DOHH2 (cell line): ENCODE results near the gene IFT81.

Source experiments
- H3F3A ChIP-seq: fragments of 200-600 bp; sonication (generic), shearing (Covaris generic); 2 replicates; pipeline ENCODE4 v1.6.0; 2016; ENCODE audit warnings: antibody characterized with exemption, mild to moderate bottlenecking; ENCODE audit not compliant: control insufficient read depth, insufficient read depth
- H3K27ac ChIP-seq: fragments of 200-600 bp; sonication (generic); 2 replicates; pipeline ENCODE4 v1.5.1; 2014; ENCODE audit warnings: low read depth, mild to moderate bottlenecking, low read length, moderate library complexity
- H3K27me3 ChIP-seq: fragments of 200-600 bp; sonication (generic); 2 replicates; pipeline ENCODE4 v1.6.1; 2014; ENCODE audit warnings: mild to moderate bottlenecking, low read length, mixed read lengths; ENCODE audit not compliant: control insufficient read depth
- H3K36me3 ChIP-seq: fragments of 200-600 bp; sonication (generic); 2 replicates; pipeline ENCODE4 v1.6.1; 2014; ENCODE audit warnings: mild to moderate bottlenecking, low read length, moderate library complexity, mixed read lengths; ENCODE audit not compliant: control insufficient read depth
- H3K4me1 ChIP-seq: fragments of 200-600 bp; sonication (generic); 2 replicates; pipeline ENCODE4 v1.6.1; 2014; ENCODE audit warnings: mild to moderate bottlenecking, low read length, mixed read lengths; ENCODE audit not compliant: control insufficient read depth
- H3K4me2 ChIP-seq: fragments of 200-600 bp; sonication (generic); 2 replicates; pipeline ENCODE4 v1.6.0; 2014; ENCODE audit warnings: mild to moderate bottlenecking, low read length, moderate library complexity
- H3K4me3 ChIP-seq: fragments of 200-600 bp; sonication (generic); 2 replicates; pipeline ENCODE4 v1.5.1; 2014; ENCODE audit warnings: mild to moderate bottlenecking, low read length, mixed read lengths
- H3K79me2 ChIP-seq: fragments of 200-600 bp; sonication (generic); 2 replicates; pipeline ENCODE4 v1.6.1; 2014; ENCODE audit warnings: mild to moderate bottlenecking, low read length, mixed read lengths; ENCODE audit not compliant: control insufficient read depth
- H3K9me2 ChIP-seq: fragments of 200-600 bp; sonication (generic); replicated peaks from 2 replicates; pipeline ENCODE4 v1.6.1; 2014; ENCODE audit warnings: mild to moderate bottlenecking, low read length, mixed read lengths; ENCODE audit not compliant: control insufficient read depth
- H3K9me3 ChIP-seq: fragments of 200-600 bp; sonication (generic); 2 replicates; pipeline ENCODE4 v1.6.1; 2014; ENCODE audit warnings: antibody characterized with exemption, low read length, mixed read lengths; ENCODE audit not compliant: control insufficient read depth, insufficient read depth
- H4K20me1 ChIP-seq: fragments of 200-600 bp; sonication (generic); 2 replicates; pipeline ENCODE4 v1.6.0; 2014; ENCODE audit warnings: low read depth, mild to moderate bottlenecking, antibody characterized with exemption, low read length, moderate library complexity; ENCODE audit not compliant: control insufficient read depth, insufficient read depth
- EZH2phosphoT487 ChIP-seq: fragments of 200-600 bp; sonication (generic); IDR thresholded peaks from 2 replicates; pipeline ENCODE4 v1.6.1; 2017; ENCODE audit warnings: borderline replicate concordance, mild to moderate bottlenecking, antibody characterized with exemption, low read length, moderate library complexity, mixed read lengths
- TF ChIP-seq, protein P1 (sequence below): fragments of 200-600 bp; sonication (generic); IDR thresholded peaks from one replicate; pipeline ENCODE4 v1.5.1; 2014; ENCODE audit warnings: antibody characterized with exemption, mild to moderate bottlenecking, low read depth, low read length; ENCODE audit not compliant: poor library complexity, severe bottlenecking

Gene IFT81, protein sequence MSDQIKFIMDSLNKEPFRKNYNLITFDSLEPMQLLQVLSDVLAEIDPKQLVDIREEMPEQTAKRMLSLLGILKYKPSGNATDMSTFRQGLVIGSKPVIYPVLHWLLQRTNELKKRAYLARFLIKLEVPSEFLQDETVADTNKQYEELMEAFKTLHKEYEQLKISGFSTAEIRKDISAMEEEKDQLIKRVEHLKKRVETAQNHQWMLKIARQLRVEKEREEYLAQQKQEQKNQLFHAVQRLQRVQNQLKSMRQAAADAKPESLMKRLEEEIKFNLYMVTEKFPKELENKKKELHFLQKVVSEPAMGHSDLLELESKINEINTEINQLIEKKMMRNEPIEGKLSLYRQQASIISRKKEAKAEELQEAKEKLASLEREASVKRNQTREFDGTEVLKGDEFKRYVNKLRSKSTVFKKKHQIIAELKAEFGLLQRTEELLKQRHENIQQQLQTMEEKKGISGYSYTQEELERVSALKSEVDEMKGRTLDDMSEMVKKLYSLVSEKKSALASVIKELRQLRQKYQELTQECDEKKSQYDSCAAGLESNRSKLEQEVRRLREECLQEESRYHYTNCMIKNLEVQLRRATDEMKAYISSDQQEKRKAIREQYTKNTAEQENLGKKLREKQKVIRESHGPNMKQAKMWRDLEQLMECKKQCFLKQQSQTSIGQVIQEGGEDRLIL

DNA sequence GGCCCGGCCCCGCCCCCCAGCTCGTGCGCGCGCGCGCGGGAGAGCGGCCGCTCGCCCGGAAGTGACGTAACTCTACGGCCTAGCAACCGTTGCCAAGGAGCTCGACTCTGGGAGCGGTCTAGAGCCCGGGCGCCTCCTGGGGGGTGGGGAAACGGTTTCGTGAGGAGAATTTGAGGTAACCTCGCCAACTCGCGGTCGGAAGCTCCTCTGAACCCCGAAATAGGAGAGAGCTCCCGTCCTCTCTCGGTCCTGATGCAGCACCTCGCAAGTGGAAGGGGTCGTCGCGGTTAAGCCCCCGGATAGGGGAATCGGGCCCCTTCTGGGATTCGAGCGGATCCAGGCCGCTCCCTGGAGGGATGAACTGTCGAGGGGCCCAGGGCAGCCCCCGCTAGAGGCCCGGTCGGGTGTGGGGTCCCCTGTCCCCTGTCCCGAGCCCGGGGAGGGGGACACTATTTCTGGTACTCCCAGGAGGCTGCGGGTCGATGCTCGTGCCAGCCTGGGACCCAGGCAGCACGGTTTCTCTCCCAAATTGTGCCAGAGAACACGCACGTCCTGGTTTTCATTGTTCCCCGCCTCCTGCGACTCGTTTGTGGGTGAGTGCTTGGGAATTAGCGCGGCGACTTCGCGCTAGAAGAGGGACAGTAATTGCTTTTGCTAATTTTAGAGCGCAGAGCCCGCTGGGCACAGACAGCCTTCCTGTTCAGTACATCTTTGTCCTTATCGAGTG lies at the start of gene IFT81:
TSS of gene IFT81 (plus strand) at position 89 of the 727 bp plus-strand sequence. CDS start 3,024 bp downstream, outside the sequence.
- Histone ChIP-seq H3K36me3 (peaks cover 2% of the 10 kb centered on the region), H3K9me2 (no peaks in the 10 kb centered on the region), H3K27me3 (peaks cover 13% of the 10 kb centered on the region), H3K4me1 (peaks cover 12% of the 10 kb centered on the region), H4K20me1 (no peaks in the 10 kb centered on the region), H3K9me3 (no peaks in the 10 kb centered on the region), H3F3A (no peaks in the 10 kb centered on the region), H3K4me3 (peak within 1 kb of the TSS; percentile 96), H3K27ac (peak within 1 kb of the TSS; percentile 26), H3K4me2 (peak within 1 kb of the TSS; percentile 98), H3K79me2 (peaks cover 6% of the 10 kb centered on the region; the same call in 1 of the 2 replicates)
- no peak for TF ChIP-seq EZH2phosphoT487
- TF ChIP-seq, protein P1, sequence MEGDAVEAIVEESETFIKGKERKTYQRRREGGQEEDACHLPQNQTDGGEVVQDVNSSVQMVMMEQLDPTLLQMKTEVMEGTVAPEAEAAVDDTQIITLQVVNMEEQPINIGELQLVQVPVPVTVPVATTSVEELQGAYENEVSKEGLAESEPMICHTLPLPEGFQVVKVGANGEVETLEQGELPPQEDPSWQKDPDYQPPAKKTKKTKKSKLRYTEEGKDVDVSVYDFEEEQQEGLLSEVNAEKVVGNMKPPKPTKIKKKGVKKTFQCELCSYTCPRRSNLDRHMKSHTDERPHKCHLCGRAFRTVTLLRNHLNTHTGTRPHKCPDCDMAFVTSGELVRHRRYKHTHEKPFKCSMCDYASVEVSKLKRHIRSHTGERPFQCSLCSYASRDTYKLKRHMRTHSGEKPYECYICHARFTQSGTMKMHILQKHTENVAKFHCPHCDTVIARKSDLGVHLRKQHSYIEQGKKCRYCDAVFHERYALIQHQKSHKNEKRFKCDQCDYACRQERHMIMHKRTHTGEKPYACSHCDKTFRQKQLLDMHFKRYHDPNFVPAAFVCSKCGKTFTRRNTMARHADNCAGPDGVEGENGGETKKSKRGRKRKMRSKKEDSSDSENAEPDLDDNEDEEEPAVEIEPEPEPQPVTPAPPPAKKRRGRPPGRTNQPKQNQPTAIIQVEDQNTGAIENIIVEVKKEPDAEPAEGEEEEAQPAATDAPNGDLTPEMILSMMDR: peak; percentile 14

DNA sequence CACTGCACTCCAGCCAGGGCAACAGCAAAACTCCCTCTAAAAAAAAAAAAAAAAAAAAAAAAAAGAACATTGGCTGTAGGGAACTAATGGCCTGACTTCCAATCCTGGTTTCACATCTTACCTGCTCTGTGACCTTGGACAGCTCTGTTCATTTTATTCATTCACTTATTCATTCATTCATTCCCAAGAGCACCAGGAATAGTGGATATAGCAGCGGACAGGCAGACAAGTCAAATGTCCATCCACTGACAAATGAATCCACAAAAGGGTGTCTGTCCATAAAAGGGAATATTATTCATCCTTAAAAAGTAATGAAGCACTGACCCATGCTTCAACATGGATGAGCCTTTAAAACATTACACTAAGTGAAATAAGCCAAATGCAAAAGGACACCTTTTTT lies 48.3 kb upstream of the IFT81 start:
- TF ChIP-seq, protein P1: no peak
- TF ChIP-seq EZH2phosphoT487: no peak
- Histone ChIP-seq H4K20me1 (no peaks in the 10 kb centered on the region), H3K36me3 (no peaks in the 10 kb centered on the region), H3K4me3 (no peak overlapping the region), H3K79me2 (no peaks in the 10 kb centered on the region), H3K4me1 (peaks cover 21% of the 10 kb centered on the region), H3K9me2 (no peaks in the 10 kb centered on the region), H3K9me3 (no peaks in the 10 kb centered on the region), H3K27ac (no peak overlapping the region), H3K27me3 (peaks cover 24% of the 10 kb centered on the region), H3F3A (no peaks in the 10 kb centered on the region), H3K4me2 (no peak overlapping the region)

- Histone ChIP-seq H3K4me2 (no peak overlapping the region), H3K27me3 (peaks cover 13% of the 10 kb centered on the region; the same call in 1 of the 2 replicates), H4K20me1 (no peaks in the 10 kb centered on the region), H3K9me2 (no peaks in the 10 kb centered on the region), H3K4me3 (no peak overlapping the region), H3K79me2 (no peaks in the 10 kb centered on the region), H3K36me3 (no peaks in the 10 kb centered on the region), H3F3A (no peaks in the 10 kb centered on the region), H3K27ac (no peak overlapping the region), H3K9me3 (no peaks in the 10 kb centered on the region), H3K4me1 (peaks cover 21% of the 10 kb centered on the region)
- TF ChIP-seq EZH2phosphoT487: no peak
- TF ChIP-seq, protein P1: no peak
Observed at GRCh38 chr12:110077800-110078199, 46.4 kb upstream of the IFT81 start.
